Activated T-cell treated with anti-CD3 and anti-CD28 coated beads, Interleukin-2, amount 50 U/mL, for 72 hours (primary cell): Measurements from ENCODE around the gene COL26A1. TPM values are rescaled to one million over a fixed set of nuclear protein-coding genes. Genes with fewer than 3 reads are reported as not detected.

Experiments
- ATAC-seq, 2 donors: fragments of 150-1000 bp; cut with Tn5 transposase; replicated peaks in 1 of 2; 2 replicates each; pipeline ENCODE4 v1.10.0; 2021; ENCODE audit warnings: moderate library complexity in 2 of 2, mild to moderate bottlenecking in 1 of 2
- DNase-seq, 2 donors: peaks; one replicate each; pipeline ENCODE4 v3.0.0; 2021 to 2022; ENCODE audit warnings: mixed read lengths in 1 of 2
- H3K27ac Mint-ChIP-seq: one replicate; pipeline ENCODE4 v1.8.0; 2022; ENCODE audit warnings: mild to moderate bottlenecking, moderate library complexity, mixed read lengths
- H3K27me3 Mint-ChIP-seq: one replicate; pipeline ENCODE4 v1.8.0; 2022; ENCODE audit warnings: low read depth, mixed read lengths
- H3K36me3 Mint-ChIP-seq, 2 donors: one replicate each; pipeline ENCODE4 v1.8.0; 2022; ENCODE audit warnings: mixed read lengths in 2 of 2, mild to moderate bottlenecking in 1 of 2; ENCODE audit not compliant: insufficient read depth in 2 of 2
- H3K4me1 Mint-ChIP-seq: one replicate; pipeline ENCODE4 v1.8.0; 2022; ENCODE audit warnings: low read depth, mixed read lengths
- H3K4me3 Mint-ChIP-seq, 2 donors: one replicate each; pipeline ENCODE4 v1.8.0; 2022; ENCODE audit warnings: mild to moderate bottlenecking in 2 of 2, mixed read lengths in 2 of 2, moderate library complexity in 2 of 2
- H3K9me3 Mint-ChIP-seq, 2 donors: one replicate each; pipeline ENCODE4 v1.8.0; 2022; ENCODE audit warnings: mixed read lengths in 2 of 2
- total RNA-seq, 2 donors: library from RNA; stranded (reverse); gene quantifications; one replicate each; pipeline ENCODE4 v1.2.3, GENCODE V29; 2022

Gene COL26A1
- total RNA-seq, 2 donors from 2014 or later: 0.22 TPM; not detected in 1

DNA sequence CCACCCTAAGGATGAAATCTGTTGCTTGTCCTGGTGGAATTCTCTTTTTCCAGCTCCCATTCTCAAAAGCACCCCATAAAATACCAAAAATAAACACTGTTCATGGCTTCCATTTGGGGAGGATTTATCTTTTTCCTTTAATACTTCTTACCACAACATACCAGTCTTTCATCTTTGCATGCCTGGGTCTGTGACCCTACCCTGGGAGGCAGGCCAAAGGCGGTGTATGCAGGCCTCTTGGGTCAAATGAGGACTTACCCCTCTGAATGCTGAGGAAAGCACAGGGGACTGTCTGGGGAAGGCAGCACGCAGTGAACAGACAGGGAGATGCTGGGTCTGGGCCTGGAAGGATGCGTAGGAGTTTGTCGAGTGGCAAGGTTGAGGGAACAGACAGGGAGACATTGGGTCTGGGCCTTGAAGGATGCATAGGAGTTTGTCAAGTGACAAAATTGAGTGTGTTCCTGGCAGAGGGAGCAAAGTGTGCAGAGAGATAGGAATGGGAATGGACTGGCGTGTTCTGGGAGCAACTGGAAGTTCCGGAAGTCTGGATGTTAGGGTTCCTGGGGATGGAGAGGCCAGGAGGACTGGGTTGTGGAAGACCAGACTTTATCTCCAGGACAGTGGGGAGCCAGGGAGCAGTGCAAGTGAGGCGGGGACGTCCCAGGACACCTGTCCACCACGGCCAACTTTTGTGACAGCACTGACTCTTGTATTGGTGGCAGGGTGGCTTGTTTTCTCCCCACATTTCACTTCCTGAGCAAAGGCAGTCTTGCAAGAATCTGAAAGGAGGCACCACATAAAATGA lies 225.7 kb downstream of the COL26A1 start:
- Mint-ChIP-seq H3K27me3 (no peaks in the 10 kb centered on the region), H3K9me3 (no peaks in the 10 kb centered on the region), H3K4me3 (no peak overlapping the region), H3K4me1 (no peaks in the 10 kb centered on the region), H3K27ac (no peak overlapping the region), H3K36me3 (no peaks in the 10 kb centered on the region)
- ATAC-seq (no peak), DNase-seq (no peak)

DNA sequence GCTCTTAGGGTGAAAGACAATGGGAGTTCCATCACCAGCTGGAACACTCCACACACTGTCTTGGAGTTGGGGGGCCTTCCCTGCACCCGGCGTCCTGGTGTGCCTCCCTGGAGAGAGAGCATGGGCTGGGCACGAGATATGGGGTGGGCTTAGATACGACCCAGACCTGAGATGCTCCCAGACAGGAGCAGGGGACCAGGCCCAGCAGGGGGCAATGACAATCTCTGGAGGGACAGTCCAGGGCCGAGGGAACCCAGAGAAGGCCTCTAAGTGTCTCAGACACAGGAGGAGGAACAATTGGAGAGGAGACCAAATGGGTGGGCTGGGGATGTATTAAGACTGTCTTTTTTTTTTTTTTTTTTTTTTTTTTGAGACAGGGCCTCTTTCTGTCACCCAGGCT lies 226.4 kb downstream of the COL26A1 start:
- no peaks in the 10 kb centered on the region for H3K36me3 Mint-ChIP-seq
- no peaks in the 10 kb centered on the region for H3K27me3 Mint-ChIP-seq
- no peaks in the 10 kb centered on the region for H3K4me1 Mint-ChIP-seq
- no peak overlapping the region for H3K27ac Mint-ChIP-seq
- DNase-seq (no peak), ATAC-seq (no peak)
- no peak overlapping the region for H3K4me3 Mint-ChIP-seq
- no peaks in the 10 kb centered on the region for H3K9me3 Mint-ChIP-seq

DNA sequence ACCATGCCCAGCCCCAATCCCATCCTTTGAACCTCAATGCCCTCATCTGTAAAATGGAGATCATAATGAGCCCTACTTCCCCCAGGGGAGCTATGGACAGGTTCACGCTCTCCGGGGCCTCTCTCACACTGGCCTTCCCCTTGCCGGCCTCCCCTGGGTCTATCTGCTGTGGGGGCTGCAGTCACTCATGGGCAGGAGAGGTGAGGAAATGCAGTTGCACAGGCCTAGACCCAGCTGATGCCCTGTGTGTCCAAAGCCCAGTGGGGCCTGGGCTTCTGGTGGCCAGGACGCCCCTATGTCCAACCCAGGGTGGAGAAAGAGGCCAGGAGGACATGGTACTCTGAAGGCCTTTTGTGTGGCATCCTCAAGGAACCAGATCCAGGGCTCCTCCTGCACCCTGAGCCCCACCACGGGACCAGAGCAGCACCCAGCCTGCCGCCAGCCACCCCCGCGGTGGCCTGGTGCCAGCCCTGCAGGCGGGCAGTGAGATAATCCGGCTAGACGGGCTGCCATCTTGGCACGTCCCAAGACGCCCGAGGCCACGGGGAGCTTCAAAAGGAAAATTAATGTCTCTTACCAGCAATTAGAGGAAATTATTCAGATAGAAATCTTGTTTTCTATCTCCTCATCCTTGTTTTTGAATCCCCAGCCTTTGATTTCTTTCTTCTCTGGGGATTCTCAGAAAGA lies 227.4 kb downstream of the COL26A1 start:
- no peak overlapping the region for H3K4me3 Mint-ChIP-seq
- H3K9me3 Mint-ChIP-seq: no peaks in the 10 kb centered on the region
- no peaks in the 10 kb centered on the region for H3K27me3 Mint-ChIP-seq
- H3K4me1 Mint-ChIP-seq: no peaks in the 10 kb centered on the region
- no peak for DNase-seq
- no peak for ATAC-seq
- no peak overlapping the region for H3K27ac Mint-ChIP-seq
- H3K36me3 Mint-ChIP-seq: no peaks in the 10 kb centered on the region

DNA sequence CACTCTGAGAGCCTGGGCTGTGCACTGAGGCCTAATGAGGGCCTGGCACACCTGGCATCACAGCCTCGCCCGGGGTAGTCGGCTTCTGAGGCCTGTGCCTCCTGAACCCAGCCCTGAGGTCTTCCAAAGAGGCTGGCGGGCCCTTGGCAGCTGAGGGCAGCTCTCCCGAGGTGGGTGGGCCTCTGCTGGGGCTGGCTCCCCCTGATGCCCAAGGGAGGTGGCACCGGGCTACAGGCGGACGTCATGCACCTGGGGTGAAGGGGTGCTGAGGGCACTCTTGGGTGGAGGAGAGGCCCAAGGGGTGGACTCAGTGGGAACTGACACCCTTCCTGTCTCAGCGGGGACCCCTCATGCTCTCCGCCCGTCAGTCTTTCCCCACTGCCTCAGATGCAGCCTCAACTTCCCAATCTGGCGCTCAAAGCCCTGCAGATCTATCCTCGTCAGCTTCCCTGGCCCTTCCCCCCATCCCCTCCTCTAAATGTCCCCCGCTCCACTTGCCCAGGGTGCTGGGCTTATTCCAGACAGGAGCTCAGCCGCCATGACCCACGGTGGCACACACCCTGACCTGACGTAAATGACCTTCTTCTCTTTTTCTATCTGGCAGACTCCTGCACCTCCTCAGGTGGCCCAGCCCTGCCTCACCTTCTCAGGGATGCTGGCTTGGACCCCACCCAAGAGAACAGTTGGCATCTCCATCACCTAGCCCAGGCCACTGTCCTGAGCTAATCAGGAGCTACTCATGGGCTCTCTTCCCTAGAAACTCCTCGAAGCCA lies 228.2 kb downstream of the COL26A1 start:
- no peak overlapping the region for H3K27ac Mint-ChIP-seq
- ATAC-seq: no peak
- no peak overlapping the region for H3K4me3 Mint-ChIP-seq
- no peaks in the 10 kb centered on the region for H3K9me3 Mint-ChIP-seq
- DNase-seq: no peak
- no peaks in the 10 kb centered on the region for H3K4me1 Mint-ChIP-seq
- H3K36me3 Mint-ChIP-seq: no peaks in the 10 kb centered on the region
- H3K27me3 Mint-ChIP-seq: no peaks in the 10 kb centered on the region

DNA sequence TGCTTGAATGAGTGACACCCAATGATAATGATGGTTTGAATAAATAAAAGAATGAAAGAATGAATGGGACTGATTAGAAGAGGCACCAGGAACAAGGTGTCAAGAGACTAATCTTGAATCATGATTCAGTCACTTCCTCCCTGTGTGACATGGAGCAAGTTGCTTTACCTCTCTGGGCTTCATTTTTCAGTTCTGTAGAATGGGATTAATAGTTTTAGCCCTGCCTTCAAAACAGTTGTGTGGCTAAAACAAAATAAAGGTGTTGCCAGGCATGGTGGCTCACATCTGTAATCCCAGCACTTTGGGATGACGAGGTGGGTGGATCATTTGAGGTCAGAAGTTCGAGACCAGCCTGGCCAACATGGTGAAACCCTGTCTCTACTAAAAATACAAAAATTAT lies 228.8 kb downstream of the COL26A1 start:
- H3K27ac Mint-ChIP-seq: no peak overlapping the region
- H3K4me1 Mint-ChIP-seq: no peaks in the 10 kb centered on the region
- no peaks in the 10 kb centered on the region for H3K36me3 Mint-ChIP-seq

DNA sequence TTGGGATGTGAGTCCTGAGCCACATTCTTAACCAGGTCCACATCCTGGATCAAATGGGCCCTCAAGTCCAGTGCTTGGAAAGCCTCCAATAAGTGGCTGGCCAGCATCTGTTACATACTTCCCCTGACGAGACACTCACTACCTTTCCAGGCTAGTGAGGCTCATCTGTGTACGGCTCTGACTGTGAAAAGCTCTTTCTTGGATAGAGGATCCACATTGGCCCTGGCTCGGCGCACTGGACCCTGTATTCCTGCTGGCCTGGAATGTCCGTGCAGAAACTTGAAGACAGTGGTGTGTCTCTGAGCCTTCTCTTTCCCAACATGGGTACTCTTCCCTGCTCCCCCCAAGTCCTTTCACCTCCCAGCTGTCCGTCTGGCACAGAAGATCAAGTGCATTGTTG lies 230.9 kb downstream of the COL26A1 start:
- DNase-seq: no peak
- Mint-ChIP-seq H3K4me3 (no peak overlapping the region), H3K9me3 (no peaks in the 10 kb centered on the region), H3K27ac (no peak overlapping the region), H3K36me3 (no peaks in the 10 kb centered on the region), H3K4me1 (no peaks in the 10 kb centered on the region), H3K27me3 (no peaks in the 10 kb centered on the region)
- no peak for ATAC-seq

More for the DNA sequence above, 228.8 kb downstream of the COL26A1 start:
- DNase-seq: no peak
- Mint-ChIP-seq H3K4me3 (no peak overlapping the region), H3K27me3 (no peaks in the 10 kb centered on the region), H3K9me3 (no peaks in the 10 kb centered on the region)
- ATAC-seq: no peak

DNA sequence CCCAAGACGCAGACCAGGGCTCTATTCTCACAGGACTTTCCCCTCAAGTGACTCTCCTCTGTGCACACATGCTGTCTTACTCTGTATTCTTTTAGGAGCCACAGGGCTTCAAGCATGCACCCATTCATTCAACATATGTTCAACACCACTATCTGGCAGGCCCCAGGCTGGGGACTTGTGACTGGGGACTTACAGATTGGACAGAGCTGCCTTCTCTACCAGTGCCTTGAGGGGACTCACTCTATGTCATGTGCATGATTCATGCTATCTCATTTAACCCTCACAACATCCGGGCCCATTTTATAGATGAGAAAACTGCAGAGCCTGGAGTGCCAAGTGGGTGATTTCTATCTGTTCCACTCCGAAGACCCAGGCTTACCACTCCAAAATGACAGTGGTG lies 232.1 kb downstream of the COL26A1 start:
- Mint-ChIP-seq H3K27me3 (no peaks in the 10 kb centered on the region), H3K9me3 (no peaks in the 10 kb centered on the region), H3K4me3 (no peak overlapping the region), H3K36me3 (no peaks in the 10 kb centered on the region), H3K4me1 (no peaks in the 10 kb centered on the region), H3K27ac (no peak overlapping the region)
- DNase-seq (no peak), ATAC-seq (no peak)

DNA sequence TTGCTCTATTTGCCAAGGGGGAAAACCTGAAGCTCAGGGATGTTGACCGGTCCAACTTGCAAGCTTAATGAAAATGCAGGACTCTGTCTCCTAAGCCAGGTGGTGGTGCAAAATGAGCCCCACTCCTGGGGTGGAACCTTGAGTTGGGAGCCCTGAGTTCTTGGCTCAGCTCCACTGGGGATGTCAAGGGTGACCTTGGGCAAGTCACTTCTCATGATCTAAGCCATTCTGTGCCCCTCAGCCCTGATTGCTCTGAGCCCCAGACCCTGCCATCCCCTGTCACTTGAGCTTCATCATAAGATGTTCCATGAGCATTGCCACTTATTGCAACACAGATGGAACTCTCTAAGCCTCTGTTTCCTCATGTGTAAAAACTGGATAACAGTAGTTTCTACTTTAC lies 232.6 kb downstream of the COL26A1 start:
- no peak for ATAC-seq
- H3K27me3 Mint-ChIP-seq: no peaks in the 10 kb centered on the region

DNA sequence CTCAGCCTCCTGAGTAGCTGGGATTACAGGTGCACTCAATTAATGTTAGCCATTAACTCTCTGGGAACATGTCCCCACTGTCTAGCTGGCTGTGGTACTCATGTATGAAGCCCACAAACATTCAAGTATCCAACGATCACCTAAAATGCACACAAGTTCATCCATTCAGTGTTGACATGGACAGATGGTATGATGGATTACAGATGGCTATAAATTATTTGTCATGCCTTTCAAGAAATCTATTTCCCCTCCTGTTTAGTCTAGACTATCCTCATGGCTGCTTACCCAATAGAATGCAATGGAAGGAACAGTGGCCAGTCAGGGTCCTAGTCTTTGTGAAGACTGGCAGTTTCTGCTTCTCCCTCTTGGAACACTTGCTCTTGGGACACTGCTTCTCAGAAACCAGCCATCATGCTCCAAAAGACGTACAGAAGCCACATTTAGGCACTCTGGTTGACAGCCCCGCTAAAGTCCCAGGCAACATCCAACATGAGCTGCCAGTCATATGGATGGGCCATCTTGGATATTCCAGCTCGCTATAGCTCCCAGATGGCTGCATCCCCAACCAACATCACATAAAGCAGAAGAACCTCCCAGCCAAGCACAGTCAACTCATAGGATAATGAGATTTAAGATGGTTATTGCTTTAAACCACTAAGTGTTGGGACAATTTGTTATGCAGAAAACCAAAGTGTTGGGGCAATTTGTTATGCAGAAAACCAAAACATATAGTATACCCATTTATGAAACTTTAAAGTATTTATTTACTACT lies 233.3 kb downstream of the COL26A1 start:
- Mint-ChIP-seq H3K4me1 (no peaks in the 10 kb centered on the region), H3K36me3 (no peaks in the 10 kb centered on the region), H3K27me3 (no peaks in the 10 kb centered on the region), H3K4me3 (no peak overlapping the region), H3K9me3 (no peaks in the 10 kb centered on the region), H3K27ac (no peak overlapping the region)
- ATAC-seq (no peak), DNase-seq (no peak)

More for the DNA sequence above, 232.6 kb downstream of the COL26A1 start:
- Mint-ChIP-seq H3K9me3 (no peaks in the 10 kb centered on the region), H3K27ac (no peak overlapping the region), H3K4me1 (no peaks in the 10 kb centered on the region), H3K4me3 (no peak overlapping the region), H3K36me3 (no peaks in the 10 kb centered on the region)
- DNase-seq: no peak

DNA sequence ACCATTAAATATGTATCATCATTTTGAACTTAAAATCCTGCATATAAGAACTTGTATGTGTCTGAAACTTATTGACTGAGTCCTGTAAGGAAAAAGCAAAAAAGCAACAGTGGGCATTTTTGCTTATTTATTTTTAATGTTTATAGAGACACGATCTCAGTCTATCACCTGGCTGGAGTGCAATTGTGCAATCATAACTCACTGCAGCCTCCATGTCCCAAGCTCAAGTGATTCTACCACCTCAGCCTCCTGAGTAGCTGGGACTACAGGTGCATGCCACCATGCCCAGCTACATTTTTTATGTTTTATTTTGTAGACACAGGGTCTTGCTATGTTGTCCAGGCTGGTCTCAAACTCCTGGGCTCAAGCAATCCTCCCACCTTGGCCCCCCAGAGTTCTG lies 234.2 kb downstream of the COL26A1 start:
- no peaks in the 10 kb centered on the region for H3K36me3 Mint-ChIP-seq
- no peaks in the 10 kb centered on the region for H3K9me3 Mint-ChIP-seq
- ATAC-seq: no peak

DNA sequence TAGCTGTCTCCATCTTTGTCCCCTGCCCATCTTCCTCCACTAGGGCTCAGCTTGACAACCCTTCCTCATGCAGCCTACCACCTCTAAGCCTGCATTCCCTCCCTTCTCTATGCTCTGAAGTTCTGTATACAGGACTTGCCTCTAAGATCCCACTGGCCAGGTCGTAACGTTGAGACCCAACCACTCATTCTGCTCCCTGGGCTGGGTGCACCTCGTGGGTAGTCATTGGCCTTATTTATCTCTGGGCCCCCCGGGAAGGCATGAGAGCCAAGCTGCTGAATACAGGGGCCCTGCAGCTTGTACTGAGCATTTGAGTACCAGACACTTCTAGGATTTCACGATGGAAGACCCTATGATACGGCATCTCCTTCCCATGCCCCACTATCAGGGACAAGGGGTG lies 235.3 kb downstream of the COL26A1 start:
- H3K27me3 Mint-ChIP-seq: no peaks in the 10 kb centered on the region
- no peaks in the 10 kb centered on the region for H3K4me1 Mint-ChIP-seq
- no peaks in the 10 kb centered on the region for H3K9me3 Mint-ChIP-seq
- DNase-seq: no peak
- no peak for ATAC-seq
- H3K4me3 Mint-ChIP-seq: no peak overlapping the region
- H3K36me3 Mint-ChIP-seq: no peaks in the 10 kb centered on the region
- H3K27ac Mint-ChIP-seq: no peak overlapping the region

More for the DNA sequence above, 234.2 kb downstream of the COL26A1 start:
- H3K27ac Mint-ChIP-seq: no peak overlapping the region
- DNase-seq: no peak
- H3K27me3 Mint-ChIP-seq: no peaks in the 10 kb centered on the region
- no peak overlapping the region for H3K4me3 Mint-ChIP-seq
- H3K4me1 Mint-ChIP-seq: no peaks in the 10 kb centered on the region

DNA sequence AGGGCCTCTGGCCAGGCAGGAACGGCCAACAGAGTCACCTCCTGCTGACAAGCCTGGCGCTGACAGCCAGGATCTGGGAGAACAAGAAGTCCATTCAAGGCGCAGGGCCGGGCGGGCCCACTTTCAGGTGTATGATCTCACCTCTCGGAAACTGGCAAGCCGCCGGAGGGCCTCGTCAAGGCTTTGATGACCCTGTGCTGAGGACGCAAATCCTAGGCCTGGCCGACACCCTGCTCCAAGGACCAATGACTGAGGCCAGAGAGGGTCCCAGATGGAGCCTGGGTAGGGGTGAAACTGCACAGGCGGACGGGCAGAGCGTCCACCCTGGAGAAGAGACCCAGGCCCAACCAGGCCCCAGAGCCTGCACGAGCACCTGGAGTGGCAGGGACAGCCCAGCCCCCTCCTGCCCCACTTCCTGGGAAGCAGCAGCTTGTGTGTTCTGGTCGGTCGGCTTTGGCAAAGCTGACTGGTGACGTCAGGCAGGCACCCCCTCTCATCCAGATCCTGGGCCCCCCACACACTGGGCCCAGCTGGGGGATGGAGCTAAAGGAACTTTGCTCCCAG lies 235.8 kb downstream of the COL26A1 start:
- Mint-ChIP-seq H3K9me3 (no peaks in the 10 kb centered on the region), H3K27me3 (no peaks in the 10 kb centered on the region), H3K4me1 (no peaks in the 10 kb centered on the region), H3K4me3 (no peak overlapping the region), H3K36me3 (no peaks in the 10 kb centered on the region), H3K27ac (no peak overlapping the region)
- ATAC-seq (no peak), DNase-seq (no peak)
